ENCODE data around the gene REST.
"Not testable (repeated sequence)": the region's sequence is repeated elsewhere in the genome, so short reads cannot be mapped to it uniquely, and the experiment has no call there.

Gene REST

DNA sequence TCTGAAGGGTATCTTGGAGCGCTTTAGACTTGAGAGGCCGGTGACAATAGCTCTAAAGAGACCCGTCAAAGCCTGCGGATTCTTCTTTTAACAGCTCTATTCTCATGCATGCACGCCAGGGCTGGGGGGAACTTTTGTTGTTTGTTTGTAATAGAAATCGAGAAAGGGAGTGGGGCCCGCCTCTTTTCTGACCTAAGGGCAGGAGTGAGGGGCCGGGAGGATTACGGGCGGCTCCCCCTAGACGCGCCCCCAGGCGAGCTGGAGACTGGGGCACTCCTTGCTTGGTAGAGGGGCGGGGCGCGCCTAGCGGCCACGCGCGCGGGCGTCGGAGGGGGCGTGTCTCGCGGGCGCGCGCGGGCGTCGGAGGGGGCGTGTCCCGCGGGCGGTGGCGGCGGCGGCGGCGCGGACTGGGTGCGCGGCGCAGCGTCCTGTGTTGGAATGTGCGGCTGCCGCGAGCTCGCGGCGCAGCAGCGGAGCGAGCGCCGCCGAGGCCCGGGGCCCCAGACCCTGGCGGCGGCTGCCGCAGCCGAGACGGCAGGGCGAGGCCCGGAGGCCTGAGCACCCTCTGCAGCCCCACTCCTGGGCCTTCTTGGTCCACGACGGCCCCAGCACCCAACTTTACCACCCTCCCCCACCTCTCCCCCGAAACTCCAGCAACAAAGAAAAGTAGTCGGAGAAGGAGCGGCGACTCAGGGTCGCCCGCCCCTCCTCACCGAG is at the start of gene REST:
Gene REST, plus strand, starts transcription at position 412 of the 717 bp plus-strand sequence. CDS start 2,739 bp downstream, outside the sequence.
- DNase-seq (ENCODE audit: low spot score), result peak; percentile 42

- DNase-seq (ENCODE audit: low spot score), result no peak
Measured at GRCh38 chr4:56859841-56860240, 47.9 kb upstream of the REST start.

DNA sequence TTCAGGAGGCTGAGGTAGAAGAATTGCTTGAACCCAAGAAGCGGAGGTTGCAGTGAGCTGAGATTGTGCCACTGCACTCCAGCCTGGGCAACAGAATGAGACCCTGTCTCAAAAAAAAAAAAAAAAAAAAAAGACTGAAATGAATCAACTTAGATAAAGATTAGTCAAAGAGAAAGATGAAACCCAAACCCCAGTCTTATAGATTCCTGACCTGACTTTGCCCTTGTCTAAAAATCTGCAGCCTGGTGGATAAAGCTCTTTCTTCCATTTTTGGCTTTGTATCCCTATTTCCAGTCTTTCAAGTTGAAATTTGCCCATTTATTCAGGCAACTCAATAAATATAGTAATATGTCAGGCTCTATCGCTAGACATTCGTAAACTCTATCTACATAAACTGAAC is 46.9 kb upstream of the REST start:
- no peak for DNase-seq (ENCODE audit: low spot score)

GRCh38 chr4:56861360-56861759 is 46.3 kb upstream of the REST start:
- DNase-seq (ENCODE audit: low spot score), result no peak

DNA sequence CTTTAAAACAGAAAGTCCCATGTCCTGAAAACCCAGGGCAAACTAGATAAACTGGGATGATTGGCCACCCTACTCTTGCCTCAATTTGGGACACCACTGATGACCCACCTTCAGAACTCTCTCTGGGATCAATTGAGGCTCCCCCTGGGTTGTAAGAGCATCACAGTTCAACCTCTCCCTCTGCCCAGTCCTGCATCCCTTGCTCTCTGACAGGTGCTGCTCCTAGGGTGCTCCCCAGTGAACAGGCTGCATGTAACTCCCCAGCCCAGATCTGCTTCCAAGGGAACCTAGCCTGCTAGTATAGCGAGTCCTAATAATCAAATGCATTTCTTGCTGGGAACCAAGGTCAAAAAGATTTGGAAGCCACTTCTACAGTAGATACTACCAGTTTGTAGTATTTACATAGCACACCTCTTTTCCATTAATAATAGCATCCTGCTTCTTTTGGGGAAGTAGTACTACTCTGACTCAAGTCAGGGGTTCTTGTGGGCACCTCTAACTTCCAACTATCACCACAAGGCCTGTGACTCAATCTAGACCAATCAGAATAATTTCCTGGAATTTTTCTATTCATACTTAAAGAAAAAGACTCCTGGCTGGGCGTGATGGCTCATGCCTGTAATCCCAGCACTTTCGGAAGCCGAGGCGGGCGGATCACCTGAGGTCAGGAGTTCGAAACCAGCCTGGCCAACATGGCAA is 44.1 kb upstream of the REST start:
- DNase-seq (ENCODE audit: low spot score), result no peak

GRCh38 chr4:56870946-56871345 is 36.8 kb upstream of the REST start:
- no peak for DNase-seq (ENCODE audit: low spot score)

- peak; percentile 33 for DNase-seq (ENCODE audit: low spot score)
Measured at GRCh38 chr4:56871371-56871866, 36.3 kb upstream of the REST start.

DNA sequence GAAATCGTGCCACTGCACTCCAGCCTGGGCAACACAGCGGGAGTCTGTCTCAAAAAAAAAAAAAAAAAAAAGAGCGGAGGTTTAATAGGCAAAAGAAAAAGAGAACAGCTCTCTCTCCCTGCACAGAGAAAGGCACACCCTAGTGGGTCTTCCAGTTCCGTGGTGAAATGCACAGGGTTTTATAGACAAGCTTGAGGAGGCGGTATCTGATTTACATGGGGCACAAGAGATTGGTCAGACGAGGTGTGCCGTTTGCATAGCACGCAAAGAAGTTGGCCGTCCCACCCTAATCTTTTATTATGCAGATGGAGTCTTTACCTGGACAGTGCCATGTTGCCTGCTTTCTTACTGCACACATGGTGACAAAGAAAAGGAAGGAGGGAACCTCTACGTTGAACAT is 33.5 kb upstream of the REST start:
- no peak for DNase-seq (ENCODE audit: low spot score)

- DNase-seq (ENCODE audit: low spot score), result no peak
Measured at GRCh38 chr4:56874923-56875322, 32.8 kb upstream of the REST start.

DNA sequence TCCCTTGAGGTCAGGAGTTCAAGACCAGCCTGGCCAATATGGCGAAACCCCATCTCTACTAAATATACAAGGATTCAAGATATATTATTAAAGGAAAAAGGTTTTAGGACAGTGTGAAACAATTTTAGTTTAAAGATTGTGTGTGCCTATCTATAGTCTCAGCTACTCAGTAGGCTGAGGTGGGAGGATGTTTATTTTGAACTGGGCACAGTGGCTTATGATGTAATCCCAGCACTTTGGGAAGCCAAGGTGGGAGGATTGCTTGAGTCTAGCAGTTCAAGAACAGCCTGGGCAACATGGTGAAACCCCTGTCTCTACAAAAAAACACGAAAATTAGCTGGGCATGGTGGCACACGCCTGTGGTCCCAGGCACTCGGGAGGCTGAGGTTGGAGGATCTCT is 31.4 kb upstream of the REST start:
- DNase-seq (ENCODE audit: low spot score), result no peak

DNA sequence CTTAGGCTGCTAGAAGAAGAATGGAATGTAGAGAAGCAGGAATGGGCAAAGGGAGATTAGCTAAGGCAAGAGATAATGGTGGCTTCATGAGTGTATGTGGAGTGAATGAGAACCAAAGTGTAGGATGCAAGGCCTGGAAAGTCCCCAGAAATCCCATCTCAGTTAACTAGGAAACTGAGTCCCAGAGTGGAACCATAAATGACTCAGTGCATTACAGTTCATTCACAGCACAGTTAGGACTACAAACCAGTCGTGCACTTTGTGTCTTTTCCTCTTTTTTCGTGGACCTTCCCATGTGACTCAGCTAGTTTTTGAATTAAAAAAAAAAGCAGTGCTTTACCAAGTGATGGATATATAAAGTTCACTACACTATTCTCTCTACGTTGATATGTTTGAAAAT is 27.7 kb upstream of the REST start:
- no peak for DNase-seq (ENCODE audit: low spot score)

- DNase-seq (ENCODE audit: low spot score), result no peak
Measured at GRCh38 chr4:56880572-56880971, 27.1 kb upstream of the REST start.

DNA sequence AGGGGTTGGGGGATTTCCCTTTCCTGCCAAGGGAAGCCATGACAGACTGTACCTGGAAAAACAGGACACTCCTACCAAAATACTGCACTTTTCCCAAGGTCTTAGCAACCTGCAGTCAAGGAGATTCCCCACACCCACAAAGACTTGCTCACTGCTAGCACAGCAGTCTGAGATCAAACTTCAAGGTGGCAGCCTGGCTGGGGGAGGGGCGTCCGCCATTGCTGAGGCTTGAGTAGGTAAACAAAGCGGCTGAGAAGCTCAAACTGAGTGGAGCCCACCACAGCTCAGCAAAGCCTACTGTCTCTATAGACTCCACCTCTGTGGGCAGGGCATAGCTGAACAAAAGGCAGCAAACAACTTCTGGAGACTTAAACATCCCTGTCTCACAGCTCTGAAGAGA is 23.2 kb upstream of the REST start:
- DNase-seq (ENCODE audit: low spot score), result not testable (repeated sequence)

- DNase-seq (ENCODE audit: low spot score), result no peak
Measured at GRCh38 chr4:56892691-56893090, 15.0 kb upstream of the REST start.

DNA sequence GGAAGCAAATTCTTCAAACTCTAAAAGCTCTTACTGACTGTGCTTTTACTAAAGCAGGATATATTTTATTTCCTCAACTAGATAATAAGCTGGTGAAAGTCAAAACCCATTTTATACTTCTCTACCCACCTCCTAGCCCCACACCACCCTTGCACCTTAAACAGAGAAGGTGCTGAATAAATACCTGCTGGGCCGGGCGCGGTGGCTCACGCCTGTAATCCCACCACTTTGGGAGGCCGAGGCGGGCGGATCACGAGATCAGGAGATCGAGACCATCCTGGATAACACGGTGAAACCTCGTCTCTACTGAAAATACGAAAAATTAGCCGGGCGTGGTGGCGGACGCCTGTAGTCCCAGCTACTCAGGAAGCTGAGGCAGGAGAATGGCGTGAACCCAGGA is 9.9 kb upstream of the REST start:
- not testable (repeated sequence) for DNase-seq (ENCODE audit: low spot score)

DNA sequence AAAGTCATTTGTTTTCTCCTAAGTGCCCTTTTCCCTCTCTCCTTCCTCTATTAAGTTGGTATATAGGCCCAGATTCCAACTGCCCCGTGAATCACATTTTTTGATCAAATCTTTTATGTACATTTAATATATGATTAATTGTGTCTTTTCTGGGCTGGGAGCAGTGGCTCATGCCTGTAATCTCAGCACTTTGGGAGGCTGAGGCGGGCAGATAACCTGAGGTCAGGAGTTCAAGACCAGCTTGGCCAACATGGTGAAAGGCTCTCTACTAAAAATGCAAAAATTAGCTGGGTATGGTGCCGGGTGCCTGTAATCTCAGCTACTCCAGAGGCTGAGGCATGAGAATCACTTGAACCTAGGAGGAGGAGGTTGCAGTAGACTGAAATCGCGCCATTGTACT is 7.5 kb upstream of the REST start:
- not testable (repeated sequence) for DNase-seq (ENCODE audit: low spot score)

GRCh38 chr4:56902703-56903102 is 5.0 kb upstream of the REST start:
- DNase-seq (ENCODE audit: low spot score), result no peak

DNA sequence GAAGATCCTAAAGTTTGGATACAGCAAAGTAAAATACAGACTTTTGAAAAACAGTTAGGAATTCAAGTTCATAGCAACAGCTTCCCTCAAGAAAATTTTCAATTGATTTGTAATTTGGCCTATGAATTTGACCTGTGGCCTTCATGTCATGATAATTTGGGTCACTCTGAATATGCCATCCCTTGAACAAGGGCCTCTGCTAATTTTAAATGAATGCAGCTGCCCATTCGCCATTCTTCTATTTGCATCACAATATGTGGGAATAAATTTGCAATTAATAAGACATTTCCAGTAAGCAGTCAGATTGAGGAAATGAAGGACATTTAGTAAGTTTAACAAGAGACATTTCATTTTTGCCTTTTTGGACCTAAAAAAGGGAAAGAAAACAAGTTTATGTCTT is 1.9 kb upstream of the REST start:
- no peak for DNase-seq (ENCODE audit: low spot score)

- no peak for DNase-seq (ENCODE audit: low spot score)
Measured at GRCh38 chr4:56906489-56907393, 959 bp upstream of the REST start.

GRCh38 chr4:56908206-56909085 is 746 bp downstream of the REST start:
- peak; percentile 55 for DNase-seq (ENCODE audit: low spot score)

DNA sequence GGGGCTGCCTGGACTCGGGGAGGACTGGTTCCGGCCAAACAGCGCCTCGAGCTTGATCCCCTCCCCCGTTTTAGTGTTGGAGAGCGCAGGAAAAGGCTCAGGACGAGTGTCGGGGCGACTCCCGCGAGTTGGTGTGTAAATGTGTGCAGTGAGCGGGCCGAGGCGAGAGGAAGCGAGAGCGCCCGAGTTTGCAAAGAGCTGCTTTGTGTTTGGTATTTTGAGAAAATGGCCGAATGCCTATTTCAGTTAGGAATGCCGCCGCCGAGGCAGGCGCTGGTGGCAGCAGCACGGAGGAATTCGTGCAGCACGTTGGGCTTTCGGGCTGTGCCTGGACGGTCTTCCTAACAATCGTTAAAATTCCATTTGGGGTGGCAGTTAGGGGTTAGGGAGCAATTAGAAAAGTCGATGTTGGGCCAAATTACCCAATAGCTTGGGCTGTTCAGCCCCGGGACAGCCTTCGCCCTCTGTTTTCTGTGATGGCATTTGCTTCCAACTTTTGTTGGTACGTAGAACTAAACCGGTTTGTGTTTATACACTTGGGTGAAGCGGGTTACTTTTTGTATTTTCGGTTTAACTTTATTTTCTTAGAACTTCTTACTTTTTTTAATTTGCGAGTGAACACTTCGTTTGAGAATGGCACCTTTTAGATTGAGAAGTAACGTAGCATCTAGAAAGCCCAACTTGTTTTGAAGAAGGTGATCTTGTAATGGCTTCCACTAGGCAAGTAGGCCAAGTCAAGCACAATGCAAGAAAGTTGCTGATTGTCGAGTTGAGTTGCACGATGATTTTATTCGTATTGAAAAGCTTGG is 1.6 kb downstream of the REST start:
- DNase-seq (ENCODE audit: low spot score), result peak; percentile 46
